ENCODE data around the gene HNRNPA2B1. TPM values are rescaled to one million over a fixed set of nuclear protein-coding genes. Genes with fewer than 3 reads are reported as not detected.

HNRNPA2B1 gene
- total RNA-seq, 2 donors from 2014 or later, result 913 to 1,007 TPM

DNA sequence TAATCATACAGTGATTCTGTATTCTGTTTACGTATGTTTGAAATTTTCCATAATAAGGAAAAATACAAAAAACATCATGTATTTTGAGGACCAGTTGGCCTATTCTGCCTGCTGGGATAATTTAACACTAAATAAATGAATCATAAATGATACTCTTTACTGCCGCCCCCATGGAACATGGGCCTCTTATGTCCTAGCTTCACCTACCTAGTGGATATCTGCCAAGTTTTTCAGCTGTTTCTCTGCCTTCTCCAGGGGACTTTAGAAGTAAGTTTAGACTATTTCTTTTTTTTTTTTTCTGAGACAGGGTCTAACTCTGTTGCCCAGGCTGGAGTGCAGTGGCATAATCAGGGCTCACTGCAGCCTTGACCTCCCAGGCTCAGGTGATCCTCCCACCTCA, 38.1 kb downstream of the HNRNPA2B1 start:
- no peak overlapping the region for H3K9ac ChIP-seq (ENCODE audit: extremely low read depth, low read length, poor library complexity, severe bottlenecking)
- H3K36me3 Mint-ChIP-seq (ENCODE audit: low read depth), result peaks cover 5% of the 10 kb centered on the region
- H3K4me1 Mint-ChIP-seq, result peaks cover 36% of the 10 kb centered on the region
- 83 to 90% methylated on average over 1 to 2 of the region's 2 CpGs for WGBS, 2 experiments (ENCODE audit: insufficient coverage in 1 of 2, insufficient read length in 1 of 2)
- H3K4me1 ChIP-seq (ENCODE audit: control insufficient read depth, insufficient read depth, low read length), result no peaks in the 10 kb centered on the region
- peaks cover 5% of the 10 kb centered on the region for H3K9me3 Mint-ChIP-seq
- H3K4me3 Mint-ChIP-seq, result no peak overlapping the region
- no peaks in the 10 kb centered on the region for H3K36me3 ChIP-seq (ENCODE audit: control insufficient read depth, insufficient read depth, low read length)
- H3K27ac Mint-ChIP-seq, result no peak overlapping the region
- H3K27ac ChIP-seq (ENCODE audit: low read depth, low read length), result no peak overlapping the region
- no peaks in the 10 kb centered on the region for H3K27me3 ChIP-seq (ENCODE audit: control insufficient read depth, insufficient read depth, low read length, poor library complexity, severe bottlenecking)
- TF ChIP-seq, protein P1, sequence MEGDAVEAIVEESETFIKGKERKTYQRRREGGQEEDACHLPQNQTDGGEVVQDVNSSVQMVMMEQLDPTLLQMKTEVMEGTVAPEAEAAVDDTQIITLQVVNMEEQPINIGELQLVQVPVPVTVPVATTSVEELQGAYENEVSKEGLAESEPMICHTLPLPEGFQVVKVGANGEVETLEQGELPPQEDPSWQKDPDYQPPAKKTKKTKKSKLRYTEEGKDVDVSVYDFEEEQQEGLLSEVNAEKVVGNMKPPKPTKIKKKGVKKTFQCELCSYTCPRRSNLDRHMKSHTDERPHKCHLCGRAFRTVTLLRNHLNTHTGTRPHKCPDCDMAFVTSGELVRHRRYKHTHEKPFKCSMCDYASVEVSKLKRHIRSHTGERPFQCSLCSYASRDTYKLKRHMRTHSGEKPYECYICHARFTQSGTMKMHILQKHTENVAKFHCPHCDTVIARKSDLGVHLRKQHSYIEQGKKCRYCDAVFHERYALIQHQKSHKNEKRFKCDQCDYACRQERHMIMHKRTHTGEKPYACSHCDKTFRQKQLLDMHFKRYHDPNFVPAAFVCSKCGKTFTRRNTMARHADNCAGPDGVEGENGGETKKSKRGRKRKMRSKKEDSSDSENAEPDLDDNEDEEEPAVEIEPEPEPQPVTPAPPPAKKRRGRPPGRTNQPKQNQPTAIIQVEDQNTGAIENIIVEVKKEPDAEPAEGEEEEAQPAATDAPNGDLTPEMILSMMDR (conservative IDR thresholded peaks at IDR 0.05), result no peak
- no peaks in the 10 kb centered on the region for H3K27me3 Mint-ChIP-seq (ENCODE audit: insufficient read depth)
- no peaks in the 10 kb centered on the region for H3K9me3 ChIP-seq (ENCODE audit: control insufficient read depth, low read length)
- DNase-seq, result no peak
- H3K4me3 ChIP-seq (ENCODE audit: low read length), result no peak overlapping the region

DNA sequence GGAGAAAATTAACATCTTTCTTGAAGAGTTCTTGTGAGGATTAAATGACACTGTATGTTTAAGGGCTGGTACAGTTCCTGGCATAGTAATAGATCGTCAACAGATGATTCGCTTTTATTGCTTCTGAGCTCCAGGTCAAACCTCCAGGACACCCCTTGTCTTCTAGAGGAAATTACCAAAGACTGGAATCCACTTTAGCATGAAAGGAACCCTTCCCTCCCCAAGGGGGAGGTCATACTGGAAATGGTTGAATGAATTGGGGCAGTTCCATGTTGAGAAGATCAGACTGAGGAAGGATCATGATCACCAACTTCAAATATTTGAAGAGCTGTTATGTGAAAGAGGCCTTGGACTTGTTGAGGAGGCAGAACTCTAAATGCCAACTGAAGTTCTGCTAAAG, 39.6 kb downstream of the HNRNPA2B1 start:
- TF ChIP-seq, protein P1 (conservative IDR thresholded peaks at IDR 0.05), result no peak
- Mint-ChIP-seq H3K4me3 (no peak overlapping the region), H3K27me3 (ENCODE audit: insufficient read depth) (no peaks in the 10 kb centered on the region), H3K9me3 (peaks cover 5% of the 10 kb centered on the region), H3K4me1 (peaks cover 30% of the 10 kb centered on the region), H3K36me3 (ENCODE audit: low read depth) (peaks cover 7% of the 10 kb centered on the region), H3K27ac (no peak overlapping the region)
- H3K4me1 ChIP-seq (ENCODE audit: control insufficient read depth, insufficient read depth, low read length), result no peaks in the 10 kb centered on the region
- no peaks in the 10 kb centered on the region for H3K27me3 ChIP-seq (ENCODE audit: control insufficient read depth, insufficient read depth, low read length, poor library complexity, severe bottlenecking)
- no peak overlapping the region for H3K4me3 ChIP-seq (ENCODE audit: low read length)
- H3K9me3 ChIP-seq (ENCODE audit: control insufficient read depth, low read length), result no peaks in the 10 kb centered on the region
- H3K27ac ChIP-seq (ENCODE audit: low read depth, low read length), result no peak overlapping the region
- no peak overlapping the region for H3K9ac ChIP-seq (ENCODE audit: extremely low read depth, low read length, poor library complexity, severe bottlenecking)
- WGBS, 2 experiments (ENCODE audit: insufficient coverage in 1 of 2, insufficient read length in 1 of 2), result 92 to 98% methylated on average over 2 of the region's 2 CpGs
- DNase-seq, result no peak
- H3K36me3 ChIP-seq (ENCODE audit: control insufficient read depth, insufficient read depth, low read length), result no peaks in the 10 kb centered on the region

DNA sequence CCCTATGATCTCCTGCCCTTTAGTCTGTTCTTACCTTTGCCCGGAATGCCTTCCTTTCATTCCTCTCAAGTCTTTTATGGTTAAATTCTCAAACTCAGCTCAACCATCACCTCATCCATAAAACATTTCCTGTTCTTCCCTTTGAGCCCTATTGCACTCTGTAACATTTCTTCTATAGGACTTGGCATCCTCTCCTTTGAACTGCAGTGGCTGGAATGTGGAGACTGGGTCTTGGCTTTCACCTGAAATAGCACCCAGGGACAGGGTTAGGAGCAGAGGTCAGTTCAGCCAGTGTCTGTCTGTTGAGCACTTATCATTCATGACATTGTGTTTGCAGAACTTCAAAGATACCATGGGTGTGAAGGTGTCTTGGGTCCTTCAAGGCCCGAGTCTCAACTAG, 41.3 kb downstream of the HNRNPA2B1 start:
- TF ChIP-seq, protein P1 (conservative IDR thresholded peaks at IDR 0.05), result no peak
- Histone ChIP-seq H3K4me1 (ENCODE audit: control insufficient read depth, insufficient read depth, low read length) (peaks cover 6% of the 10 kb centered on the region), H3K36me3 (ENCODE audit: control insufficient read depth, insufficient read depth, low read length) (no peaks in the 10 kb centered on the region), H3K4me3 (ENCODE audit: low read length) (no peak overlapping the region), H3K27me3 (ENCODE audit: control insufficient read depth, insufficient read depth, low read length, poor library complexity, severe bottlenecking) (no peaks in the 10 kb centered on the region), H3K9ac (ENCODE audit: extremely low read depth, low read length, poor library complexity, severe bottlenecking) (no peak overlapping the region), H3K27ac (ENCODE audit: low read depth, low read length) (no peak overlapping the region), H3K9me3 (ENCODE audit: control insufficient read depth, low read length) (no peaks in the 10 kb centered on the region)
- Mint-ChIP-seq H3K36me3 (ENCODE audit: low read depth) (peaks cover 10% of the 10 kb centered on the region), H3K4me3 (no peak overlapping the region), H3K4me1 (peaks cover 33% of the 10 kb centered on the region), H3K27ac (no peak overlapping the region), H3K9me3 (peaks cover 6% of the 10 kb centered on the region), H3K27me3 (ENCODE audit: insufficient read depth) (no peaks in the 10 kb centered on the region)
- no peak for DNase-seq
- 83 to 93% methylated on average over 2 of the region's 2 CpGs for WGBS, 2 experiments (ENCODE audit: insufficient coverage in 1 of 2, insufficient read length in 1 of 2)

Data from endodermal cell (in vitro differentiated cells).